HG02973 (cell line): Measurements from ENCODE around the gene FAM20C.
"Not testable (repeated sequence)": the region's sequence is repeated elsewhere in the genome, so short reads cannot be mapped to it uniquely, and the experiment has no call there.

ENCODE experiments used
- ATAC-seq: cut with Tn5 transposase; IDR thresholded peaks from one replicate; pipeline ENCODE4 v1.9.1; 2021; ENCODE audit warnings: moderate library complexity; ENCODE audit not compliant: unreplicated experiment

FAM20C gene

DNA sequence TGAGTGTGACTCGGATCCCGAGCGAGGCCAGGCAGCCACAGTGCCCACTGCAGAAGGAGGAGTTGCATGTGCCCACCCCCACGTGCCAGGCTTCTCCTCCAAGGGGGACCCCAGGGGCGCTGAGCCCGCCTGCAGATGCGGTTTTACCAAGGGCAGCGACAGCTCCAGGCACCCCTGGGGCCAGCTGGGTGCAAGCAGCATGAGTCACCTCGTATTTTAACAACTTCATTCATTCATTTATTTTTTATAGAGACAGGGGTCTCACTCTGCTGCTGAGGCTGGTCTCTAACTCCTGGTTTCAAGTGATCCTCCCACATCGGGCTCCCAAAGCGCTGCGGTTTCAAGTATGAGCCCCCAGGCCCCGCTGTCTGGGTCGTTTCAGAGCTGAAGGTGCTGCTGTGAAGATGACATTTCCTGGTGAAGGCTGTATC is 96.3 kb downstream of the FAM20C start:
- ATAC-seq: no peak

DNA sequence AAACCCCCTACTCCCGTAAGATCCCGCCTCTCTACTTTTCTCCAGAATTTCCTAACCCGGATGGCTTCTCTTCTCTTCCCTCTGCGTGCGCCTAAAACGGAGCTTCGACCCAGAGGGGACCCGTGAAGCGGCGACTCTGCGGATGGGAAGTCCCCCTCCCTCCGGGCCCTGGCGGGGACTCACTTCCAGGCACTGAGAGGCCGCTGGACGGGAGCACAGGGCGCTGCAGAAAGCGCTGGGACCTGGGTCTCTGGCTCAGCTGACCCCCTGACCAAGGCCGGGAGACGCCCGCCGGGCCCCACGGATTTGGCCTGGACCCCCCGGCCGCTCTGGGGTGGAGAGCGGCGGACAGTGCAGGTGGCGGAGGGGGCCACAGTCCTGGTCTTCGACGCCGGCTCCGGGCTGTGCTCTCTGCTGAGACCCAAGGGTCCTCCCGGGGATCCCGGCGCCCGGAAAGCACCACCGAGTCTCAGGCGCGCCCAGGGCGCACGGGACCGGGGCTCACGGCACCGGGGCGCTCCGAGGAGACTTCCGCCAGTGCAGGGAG is 96.9 kb downstream of the FAM20C start:
- no peak for ATAC-seq

DNA sequence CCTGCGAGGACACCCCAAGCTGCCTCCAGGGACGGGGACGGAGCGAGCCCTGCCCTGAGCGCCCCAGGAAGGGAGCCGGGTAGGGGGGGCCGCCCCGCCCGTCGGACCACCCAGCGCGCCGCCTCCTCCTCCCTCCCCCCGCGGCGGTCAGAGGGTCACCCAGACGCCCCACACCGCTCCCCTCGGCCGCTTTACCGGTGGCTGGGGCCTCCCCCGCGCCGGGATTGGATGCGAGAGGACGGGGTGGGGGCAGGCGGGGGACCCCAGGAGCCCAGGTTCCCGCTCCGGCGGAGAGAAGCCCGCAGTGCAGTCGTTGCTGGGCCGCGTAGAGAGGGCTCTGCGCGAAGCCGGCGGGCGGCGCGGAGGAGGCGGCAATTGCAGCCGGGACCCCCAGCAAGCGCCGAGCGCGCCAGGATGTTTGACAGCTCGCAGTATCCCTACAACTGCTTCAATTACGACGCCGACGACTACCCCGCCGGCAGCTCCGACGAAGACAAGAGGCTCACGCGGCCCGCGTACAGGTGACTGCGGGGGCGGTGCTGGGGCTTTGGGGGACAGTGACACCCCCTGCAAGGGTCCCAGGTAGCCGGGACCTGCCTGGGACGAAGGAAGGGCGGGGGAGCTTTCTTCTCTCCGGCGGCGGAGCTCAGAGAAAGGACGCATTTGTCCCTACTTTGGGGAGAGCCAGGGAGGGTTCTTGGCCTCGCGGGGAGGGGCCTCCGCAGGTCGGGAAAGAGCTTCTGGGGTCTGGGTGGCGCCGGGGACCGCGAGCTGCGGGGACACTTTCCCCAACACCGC is 97.6 kb downstream of the FAM20C start, which contains the start of gene FOXL3:
TSS of gene FOXL3 (plus strand) at position 415 of the 798 bp plus-strand sequence. CDS start at position 415, 0 bp downstream.
- ATAC-seq: no peak

DNA sequence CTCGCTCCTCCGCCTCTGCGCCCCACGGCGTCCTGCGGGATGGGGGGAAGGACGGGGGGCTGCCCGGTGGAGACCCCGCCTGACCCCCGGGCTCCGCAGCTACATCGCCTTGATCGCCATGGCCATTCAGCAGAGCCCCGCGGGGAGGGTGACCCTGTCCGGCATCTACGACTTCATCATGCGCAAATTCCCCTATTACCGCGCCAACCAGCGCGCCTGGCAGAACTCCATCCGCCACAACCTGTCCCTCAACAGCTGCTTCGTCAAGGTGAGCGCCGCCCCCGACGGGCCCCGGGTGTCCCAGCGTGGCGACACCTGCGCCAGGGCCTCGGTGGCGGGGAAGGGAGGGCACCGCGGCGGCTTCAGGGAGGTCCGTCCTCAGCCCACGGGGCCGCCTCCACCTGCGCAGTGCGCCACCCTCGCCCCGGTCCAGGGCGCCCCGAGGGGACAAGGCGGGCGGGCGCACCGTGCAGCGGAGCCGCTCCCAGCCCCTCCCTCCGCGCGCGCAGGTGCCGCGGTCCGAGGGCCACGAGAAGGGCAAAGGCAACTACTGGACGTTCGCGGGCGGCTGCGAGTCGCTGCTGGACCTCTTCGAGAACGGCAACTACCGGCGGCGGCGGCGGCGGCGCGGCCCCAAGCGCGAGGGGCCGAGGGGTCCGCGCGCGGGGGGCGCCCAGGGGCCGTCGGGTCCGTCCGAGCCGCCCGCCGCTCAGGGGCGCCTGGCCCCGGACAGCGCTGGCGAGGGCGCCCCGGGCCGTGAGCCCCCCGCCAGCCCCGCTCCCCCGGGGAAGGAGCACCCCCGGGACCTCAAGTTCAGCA is 98.4 kb downstream of the FAM20C start:
- ATAC-seq: no peak

DNA sequence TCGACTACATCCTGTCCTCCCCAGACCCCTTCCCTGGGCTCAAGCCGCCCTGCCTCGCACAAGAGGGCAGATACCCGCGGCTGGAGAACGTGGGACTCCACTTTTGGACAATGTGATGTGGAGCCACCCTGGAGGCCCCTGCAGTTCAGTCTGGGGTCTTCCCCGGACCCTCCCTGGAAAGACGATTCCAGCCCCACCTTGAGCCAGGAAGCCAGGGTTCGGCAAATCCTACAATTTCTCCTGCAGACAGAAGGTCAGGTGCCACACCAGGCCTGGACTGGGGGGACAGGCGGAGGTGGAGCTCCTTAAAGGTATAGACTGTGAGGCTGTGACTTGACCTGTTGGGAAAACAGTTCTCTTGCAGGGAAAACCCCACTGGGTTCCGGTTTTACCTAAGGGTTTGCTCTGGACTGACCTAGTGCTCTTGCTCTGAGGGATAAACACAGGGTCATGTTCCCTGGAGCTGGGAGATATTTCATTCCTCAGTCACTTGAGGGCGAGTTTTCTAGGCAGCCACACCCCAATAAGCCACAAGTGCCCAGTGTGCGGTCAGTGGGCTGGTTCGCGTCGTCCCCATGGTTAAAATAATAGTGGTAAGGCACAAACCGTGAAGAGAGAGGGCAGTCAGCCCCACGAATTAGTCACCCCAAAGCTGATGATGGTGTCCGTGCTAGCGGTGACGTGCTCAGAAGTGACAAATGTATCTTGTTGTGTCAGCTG is 99.2 kb downstream of the FAM20C start:
- no peak for ATAC-seq

DNA sequence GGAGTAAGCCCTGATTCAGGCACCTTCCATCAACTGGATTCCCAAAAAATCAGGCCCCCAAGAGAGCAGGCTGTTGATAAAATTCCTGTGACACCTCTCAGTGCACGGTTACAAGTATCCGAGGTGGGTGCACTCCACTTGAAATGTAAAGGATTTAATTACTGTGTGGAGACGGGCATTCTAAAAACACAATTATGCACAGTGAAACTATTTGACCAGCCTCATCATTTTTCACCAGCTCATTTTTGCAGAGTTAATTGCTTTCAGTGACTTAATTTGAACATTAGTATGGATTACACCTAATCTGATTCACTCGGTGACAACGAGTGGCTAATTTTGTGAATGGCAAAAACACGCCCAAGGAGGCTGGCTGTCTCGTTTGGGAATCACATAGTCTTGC is 99.9 kb downstream of the FAM20C start:
- no peak for ATAC-seq

DNA sequence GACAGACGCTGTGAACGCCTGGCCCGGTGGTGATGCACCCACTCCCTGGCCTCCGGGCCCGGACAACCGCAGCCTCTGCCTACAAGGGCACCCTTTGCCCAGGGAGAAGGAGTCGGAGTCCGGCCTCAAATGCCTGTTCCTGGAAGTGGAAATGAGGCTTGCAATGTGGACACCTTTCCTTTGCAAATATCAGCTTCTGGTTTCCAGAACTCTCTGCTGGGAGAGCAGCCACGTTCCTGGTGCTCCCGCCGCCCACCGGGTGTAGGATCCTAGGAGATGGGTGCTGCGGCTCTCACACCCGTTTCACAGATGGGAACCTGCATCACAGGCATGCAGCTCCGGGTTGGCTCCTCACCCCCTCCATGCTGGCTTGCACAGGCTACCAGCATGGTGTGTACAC is 100.5 kb downstream of the FAM20C start:
- ATAC-seq: no peak

DNA sequence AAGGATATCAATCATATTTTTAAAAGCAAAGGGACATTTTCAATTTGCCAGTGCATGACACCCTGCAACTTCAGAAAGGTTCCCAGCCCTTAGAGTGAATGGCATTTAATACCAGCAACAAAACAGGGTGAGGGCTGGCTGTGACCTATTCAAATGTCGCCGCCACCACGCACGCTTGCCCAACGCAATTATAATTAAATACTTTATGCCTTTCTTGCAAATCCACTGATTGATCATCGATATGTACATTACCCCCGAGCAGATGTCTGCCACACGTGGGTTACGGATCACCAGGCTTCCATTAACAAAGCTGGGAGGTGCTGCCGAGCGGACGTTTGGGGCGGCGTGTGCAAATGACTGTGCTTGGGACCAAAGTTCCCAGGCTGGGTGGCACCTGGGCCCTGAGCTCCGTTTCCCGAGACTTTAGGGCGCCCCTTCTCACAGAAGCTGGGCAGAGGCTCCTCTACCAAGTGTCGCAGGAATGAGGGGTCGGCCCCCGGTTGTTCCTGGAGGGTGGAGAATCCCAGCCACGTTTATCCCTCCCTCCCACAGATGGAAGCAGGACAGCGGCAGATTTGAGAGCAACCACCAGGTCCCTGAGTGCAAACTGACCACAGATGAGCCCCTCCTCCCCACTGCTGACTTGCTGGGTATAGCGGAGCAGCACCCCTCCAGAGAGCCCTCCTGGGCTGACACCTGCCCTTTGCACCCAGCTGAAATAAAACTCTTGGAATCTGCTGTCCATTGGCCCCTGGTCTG is 101.5 kb downstream of the FAM20C start:
- ATAC-seq: no peak

DNA sequence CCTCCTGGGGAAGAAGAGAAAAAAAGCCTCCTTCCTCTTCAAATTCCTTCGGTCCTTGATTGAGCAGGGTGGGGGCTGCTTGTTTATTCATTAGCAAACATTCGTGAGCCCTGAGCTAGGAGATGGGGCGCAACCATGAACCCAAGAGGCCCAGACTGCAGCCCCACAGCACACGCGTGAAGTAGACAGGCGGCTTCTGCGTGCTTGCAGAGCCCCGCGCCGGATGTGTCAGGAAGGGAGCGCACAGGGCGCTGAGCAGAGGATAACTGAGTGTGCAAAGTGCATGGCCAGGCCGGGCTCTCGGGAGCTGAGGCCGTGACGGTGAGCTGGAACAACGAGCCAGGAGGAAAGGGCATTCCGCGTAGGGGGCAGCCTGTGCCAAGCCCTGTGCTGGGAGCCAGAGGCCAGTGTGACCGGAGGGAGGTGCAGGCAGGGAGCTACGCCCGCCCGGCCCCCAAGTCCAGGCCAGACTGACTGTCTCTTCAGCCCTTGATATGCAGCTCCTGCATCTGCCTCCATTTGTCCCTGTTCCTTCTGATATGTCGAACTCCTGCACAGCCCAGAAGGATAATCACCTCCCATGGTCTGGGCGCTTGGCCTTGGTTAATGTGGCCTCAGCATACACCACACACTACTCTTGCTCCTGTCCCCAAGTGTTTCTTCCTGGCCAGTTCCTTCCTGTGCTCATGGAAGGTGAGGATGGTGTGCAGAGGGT is 102.2 kb downstream of the FAM20C start:
- ATAC-seq: no peak

DNA sequence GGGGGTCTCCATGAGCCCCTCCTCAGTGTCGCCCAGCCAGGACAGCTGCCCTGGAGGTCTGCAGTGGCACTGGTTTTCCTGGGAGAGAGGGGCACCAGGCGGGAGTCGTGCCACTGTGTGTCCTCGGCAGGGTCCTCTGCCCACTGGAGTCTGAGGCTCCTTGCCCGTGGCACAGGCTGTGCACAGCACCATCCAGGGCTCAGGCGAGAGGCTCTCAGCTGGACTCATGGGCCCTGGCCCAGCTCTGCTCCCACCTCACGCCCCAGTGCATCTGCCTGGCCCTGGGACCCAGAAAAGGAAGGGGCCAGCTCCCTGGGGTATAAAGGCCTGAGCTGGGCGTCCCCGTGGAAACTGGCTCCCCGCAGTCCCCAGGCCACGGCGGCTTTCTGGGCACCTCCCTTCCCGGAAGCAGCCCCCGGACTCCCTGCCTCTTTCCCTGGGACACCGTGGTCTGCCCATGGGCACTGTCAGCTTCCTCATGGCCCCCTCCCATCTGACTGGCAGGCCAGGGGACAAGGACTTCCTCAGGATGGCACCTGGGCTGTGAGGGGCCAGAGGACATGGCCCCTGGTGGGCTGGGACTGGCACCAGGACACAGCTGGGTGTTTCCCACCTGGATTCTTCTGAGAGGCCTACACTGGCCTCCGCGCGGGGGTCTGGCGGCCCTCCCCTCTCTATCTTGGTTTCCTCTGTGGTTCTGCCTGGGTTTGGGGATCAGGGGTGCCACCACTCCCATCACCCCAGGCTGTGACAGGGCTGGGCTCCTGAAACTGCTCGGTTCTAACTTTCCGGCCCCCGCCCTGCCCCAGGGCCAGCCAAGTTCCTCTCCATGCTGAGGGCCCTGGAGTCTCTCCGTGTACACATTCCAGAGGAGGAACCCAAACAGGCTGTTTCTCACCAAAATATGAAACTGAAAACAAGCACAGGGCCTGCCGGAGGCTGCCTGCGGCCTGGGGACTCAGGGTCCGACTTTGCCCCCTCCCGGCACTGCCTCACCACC is 103.1 kb downstream of the FAM20C start:
- no peak for ATAC-seq

DNA sequence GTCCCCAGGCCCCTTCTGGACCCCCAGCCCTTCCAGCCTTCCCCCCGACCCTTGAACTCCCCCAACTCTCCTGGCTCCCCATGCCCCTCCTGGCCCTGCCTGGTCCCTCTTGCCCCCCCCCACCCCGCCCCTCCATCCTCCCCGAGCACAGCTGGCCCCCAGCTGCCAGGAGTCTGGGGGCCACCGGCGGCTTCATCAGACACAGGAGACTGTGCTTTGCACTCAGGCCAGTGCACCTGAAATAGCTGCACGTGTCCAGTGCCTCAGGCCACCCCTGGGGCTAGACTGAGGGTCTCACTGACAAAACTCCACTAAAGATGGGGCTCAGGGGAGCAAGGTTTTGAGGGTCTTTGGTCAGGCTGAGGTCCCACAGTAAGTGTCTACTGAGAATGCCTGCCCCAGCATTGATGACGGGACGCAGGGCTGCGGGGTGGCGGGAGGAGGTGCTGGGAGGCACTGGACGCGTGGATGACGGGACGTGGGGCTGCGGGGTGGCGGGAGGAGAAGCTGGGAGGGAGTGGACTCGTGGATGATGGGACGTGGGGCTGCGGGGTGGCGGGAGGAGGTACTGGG is 104.1 kb downstream of the FAM20C start:
- no peak for ATAC-seq

DNA sequence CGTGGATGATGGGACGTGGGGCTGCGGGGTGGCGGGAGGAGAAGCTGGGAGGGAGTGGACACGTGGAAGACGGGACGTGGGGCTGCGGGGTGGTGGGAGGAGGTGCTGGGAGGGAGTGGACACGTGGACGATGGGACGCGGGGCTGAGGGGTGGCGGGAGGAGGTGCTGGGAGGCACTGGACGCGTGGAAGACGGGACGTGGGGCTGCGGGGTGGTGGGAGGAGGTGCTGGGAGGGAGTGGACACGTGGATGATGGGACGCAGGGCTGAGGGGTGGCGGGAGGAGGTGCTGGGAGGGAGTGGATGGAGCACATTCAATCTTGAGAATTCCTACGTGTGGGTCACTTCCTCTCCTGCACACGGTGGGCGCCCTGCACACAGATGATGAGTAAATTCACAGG is 104.8 kb downstream of the FAM20C start:
- not testable (repeated sequence) for ATAC-seq

DNA sequence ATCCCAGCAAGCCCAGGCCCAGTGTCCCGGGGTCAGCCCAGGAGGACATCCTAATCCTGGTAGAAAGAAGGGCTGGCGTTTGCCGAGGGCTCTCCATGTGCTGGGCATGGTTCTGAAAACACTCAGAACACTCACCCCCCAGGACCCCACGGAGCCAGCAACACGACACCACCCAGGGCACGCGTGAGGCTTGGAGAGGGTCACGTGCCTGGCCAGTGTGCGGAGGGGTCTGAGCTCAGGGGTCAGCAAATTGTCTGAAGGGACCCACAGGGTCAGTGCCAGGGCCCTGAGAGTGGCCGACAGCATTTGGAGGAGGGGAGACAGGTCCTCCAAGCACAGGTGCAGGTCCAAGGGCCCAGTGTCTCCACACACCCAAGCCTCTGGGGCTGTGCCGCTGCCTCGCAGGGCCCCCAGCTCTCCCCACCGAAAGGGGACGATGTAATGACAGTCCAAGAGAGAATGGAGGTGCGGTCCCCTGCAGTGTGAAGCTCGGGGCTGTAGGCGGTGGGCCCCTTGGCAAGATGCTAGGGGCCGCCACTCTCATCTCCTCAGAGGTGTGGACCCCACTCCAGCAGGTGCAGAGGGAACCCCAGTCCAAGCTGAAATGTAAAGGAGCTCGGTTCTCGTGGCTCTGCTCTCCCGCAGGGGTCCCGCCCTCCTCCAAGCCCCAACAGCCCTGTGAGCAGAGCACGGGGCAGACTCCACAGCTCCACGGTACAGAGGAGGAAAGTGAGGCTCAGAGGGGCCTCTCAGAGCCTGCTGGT is 105.4 kb downstream of the FAM20C start:
- ATAC-seq: no peak

DNA sequence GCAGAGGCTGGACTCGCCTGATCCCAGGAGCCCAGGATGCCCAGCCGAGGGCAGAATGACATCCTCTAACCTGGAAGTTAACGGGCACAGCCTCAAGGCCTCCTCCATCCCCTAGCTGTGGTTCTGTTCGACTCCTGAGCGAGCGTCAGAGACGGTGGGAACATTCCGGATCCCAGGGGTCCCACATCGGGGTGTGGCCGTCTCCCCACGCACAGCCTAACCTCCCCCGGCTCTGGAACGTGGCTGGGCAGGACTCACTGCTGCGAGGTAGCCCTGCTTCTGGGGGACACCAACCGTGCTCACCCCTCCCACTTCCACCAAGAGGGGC is 106.0 kb downstream of the FAM20C start:
- ATAC-seq: no peak

DNA sequence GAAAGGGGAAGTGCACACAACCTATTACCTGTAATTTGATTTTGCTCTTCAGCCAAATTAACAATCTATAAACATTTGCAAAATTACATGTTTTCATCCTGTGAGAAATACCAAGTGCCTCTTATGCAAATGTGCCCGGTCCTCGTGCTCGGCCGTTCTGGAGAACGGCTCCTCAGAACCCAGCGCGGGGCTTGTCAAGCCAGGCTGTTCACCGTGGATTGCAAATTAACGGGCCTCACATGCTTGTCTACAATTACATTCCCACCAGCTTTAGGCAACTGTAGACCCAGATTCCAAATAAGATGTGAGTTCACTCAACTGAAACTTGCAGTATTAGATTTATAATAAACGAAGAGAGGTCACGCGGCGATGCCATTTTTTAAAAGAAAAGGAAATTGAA is 106.4 kb downstream of the FAM20C start:
- ATAC-seq: no peak

DNA sequence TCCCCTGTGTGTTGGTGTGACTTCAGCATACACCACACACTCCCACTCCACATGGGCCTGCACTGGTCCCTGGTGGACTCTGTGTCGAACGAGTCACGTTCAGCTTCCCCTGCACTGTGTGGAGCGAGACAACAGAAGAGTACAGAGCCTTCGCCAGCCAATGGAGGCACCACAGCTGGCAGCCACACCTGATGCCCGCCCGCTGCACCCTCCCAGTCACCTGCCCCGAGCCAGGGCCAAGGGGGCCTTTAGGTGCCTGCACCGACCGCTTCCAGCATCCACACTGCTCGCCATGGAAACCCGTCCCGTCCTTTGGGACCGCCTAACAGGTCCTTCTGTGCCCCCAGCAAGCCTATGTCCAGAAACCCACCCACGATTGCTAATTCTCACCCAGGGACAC is 106.8 kb downstream of the FAM20C start:
- ATAC-seq: no peak

DNA sequence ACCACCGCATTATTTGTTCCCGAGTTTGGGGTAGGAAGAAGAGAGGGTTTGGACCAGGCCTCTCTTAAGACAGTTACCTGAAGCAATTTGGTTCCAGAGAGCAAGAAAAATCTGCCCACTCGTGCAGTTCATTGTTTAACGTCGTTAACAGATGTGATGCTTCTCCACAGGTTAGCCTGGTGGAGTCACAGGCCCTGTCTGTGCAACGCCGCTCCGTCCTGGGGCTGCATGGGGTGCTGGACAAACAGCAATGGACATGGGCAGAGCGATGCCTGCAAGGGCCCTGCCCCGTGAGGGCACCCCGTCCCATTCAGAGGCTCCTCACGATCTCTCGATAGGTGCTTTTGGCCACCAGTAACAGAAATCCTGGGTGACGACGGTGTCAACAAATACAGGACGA is 107.3 kb downstream of the FAM20C start:
- no peak for ATAC-seq

DNA sequence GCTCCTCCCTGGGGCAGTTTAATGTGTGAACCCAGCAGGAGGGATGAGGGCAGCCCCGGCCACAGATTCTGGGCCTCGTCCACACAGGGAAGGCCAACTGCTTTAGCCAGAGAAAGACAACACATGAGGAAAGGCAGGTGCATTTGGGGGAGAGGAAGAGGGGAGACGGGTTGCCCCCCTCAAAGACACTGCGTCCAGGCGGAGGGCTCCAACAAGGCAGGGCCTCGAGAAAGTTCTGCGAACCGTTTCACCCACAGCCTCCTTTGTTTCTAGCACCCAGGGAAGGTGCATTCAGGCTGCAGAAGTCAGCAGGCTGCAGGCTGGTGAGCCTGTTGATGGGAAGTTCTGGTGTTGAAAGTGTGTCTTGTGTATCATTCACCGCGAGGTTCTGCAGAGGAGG is 107.7 kb downstream of the FAM20C start:
- ATAC-seq: no peak
